ENCODE data around the gene SLC35F1. TPM values are rescaled to one million over a fixed set of nuclear protein-coding genes. Genes with fewer than 3 reads are reported as not detected.

SLC35F1 gene
- total RNA-seq, 6 experiments from 2014 or later: 0.12 TPM; not detected in 5

GRCh38 chr6:117911660-117912059 is 4.6 kb downstream of the SLC35F1 start:
- TF ChIP-seq CTCF (IDR thresholded peaks at IDR 0.05): no peak
- TF ChIP-seq POLR2A (IDR thresholded peaks at IDR 0.05): no peak
- 80% methylated on average over 1 of the region's 1 CpG for WGBS (ENCODE audit: insufficient coverage, low coverage, low lambda C conversion rate, missing lambda C conversion rate)
- H3K4me1 ChIP-seq: peaks cover 0 to 10% (median 0%) of the 10 kb centered on the region in 4 donors
- no peaks in the 10 kb centered on the region for H3K9me3 ChIP-seq
- no peak for ATAC-seq
- no peak overlapping the region for H3K4me3 ChIP-seq
- intact Hi-C loops (cut with DNase I): no loop called here
- DNase-seq: no peak
- H3K27me3 ChIP-seq: peaks cover 3 to 9% of the 10 kb centered on the region in 2 donors
- H3K36me3 ChIP-seq: no peaks in the 10 kb centered on the region
- no peak overlapping the region for H3K27ac ChIP-seq

- peaks cover 0 to 12% (median 2%) of the 10 kb centered on the region in 4 donors for H3K4me1 ChIP-seq
- ATAC-seq: no peak
- H3K9me3 ChIP-seq: no peaks in the 10 kb centered on the region
- peaks cover 0 to 3% of the 10 kb centered on the region in 2 donors for H3K27me3 ChIP-seq
- no peak for TF ChIP-seq POLR2A (IDR thresholded peaks at IDR 0.05)
- TF ChIP-seq CTCF (IDR thresholded peaks at IDR 0.05): no peak
- intact Hi-C loops (cut with DNase I): no loop called here
- no peak overlapping the region for H3K4me3 ChIP-seq
- H3K36me3 ChIP-seq: no peaks in the 10 kb centered on the region
- 32% methylated on average over 4 of the region's 4 CpGs for WGBS (ENCODE audit: insufficient coverage, low coverage, low lambda C conversion rate, missing lambda C conversion rate)
- H3K27ac ChIP-seq: no peak overlapping the region
- DNase-seq: no peak
Observed at GRCh38 chr6:117915846-117916245, 8.8 kb downstream of the SLC35F1 start.

- intact Hi-C loops (cut with DNase I): no loop called here
- DNase-seq (no peak), ATAC-seq (no peak)
- no peaks in the 10 kb centered on the region for H3K36me3 ChIP-seq
- no peak for TF ChIP-seq POLR2A (IDR thresholded peaks at IDR 0.05)
- TF ChIP-seq CTCF (IDR thresholded peaks at IDR 0.05): no peak
- H3K27ac ChIP-seq: no peak overlapping the region
- peaks cover 0 to 3% of the 10 kb centered on the region in 2 donors for H3K27me3 ChIP-seq
- H3K4me3 ChIP-seq: no peak overlapping the region
- H3K9me3 ChIP-seq: no peaks in the 10 kb centered on the region
- no CpG with 5 or more reads among the region's 1 CpG for WGBS (ENCODE audit: insufficient coverage, low coverage, low lambda C conversion rate, missing lambda C conversion rate)
- peaks cover 0 to 12% (median 2%) of the 10 kb centered on the region in 4 donors for H3K4me1 ChIP-seq
Observed at GRCh38 chr6:117916483-117916882, 9.4 kb downstream of the SLC35F1 start.

GRCh38 chr6:117917176-117917575 is 10.1 kb downstream of the SLC35F1 start:
- ATAC-seq (no peak), DNase-seq (no peak)
- Histone ChIP-seq H3K36me3 (no peaks in the 10 kb centered on the region), H3K9me3 (no peaks in the 10 kb centered on the region), H3K27ac (no peak overlapping the region), H3K4me3 (no peak overlapping the region), H3K4me1 (peaks cover 0 to 12% (median 2%) of the 10 kb centered on the region in 4 donors), H3K27me3 (peaks cover 0 to 3% of the 10 kb centered on the region in 2 donors)
- intact Hi-C loops (cut with DNase I): no loop called here
- WGBS (ENCODE audit: insufficient coverage, low coverage, low lambda C conversion rate, missing lambda C conversion rate): 71% methylated on average over 2 of the region's 2 CpGs
- TF ChIP-seq POLR2A (IDR thresholded peaks at IDR 0.05) (no peak), CTCF (IDR thresholded peaks at IDR 0.05) (no peak)

- Histone ChIP-seq H3K27ac (no peak overlapping the region), H3K27me3 (no peaks in the 10 kb centered on the region), H3K9me3 (no peaks in the 10 kb centered on the region), H3K36me3 (no peaks in the 10 kb centered on the region), H3K4me3 (no peak overlapping the region), H3K4me1 (peaks cover 0 to 12% (median 2%) of the 10 kb centered on the region in 4 donors)
- WGBS (ENCODE audit: insufficient coverage, low coverage, low lambda C conversion rate, missing lambda C conversion rate): 26% methylated on average over 5 of the region's 5 CpGs
- no peak for DNase-seq
- no peak for TF ChIP-seq CTCF (IDR thresholded peaks at IDR 0.05)
- no peak for TF ChIP-seq POLR2A (IDR thresholded peaks at IDR 0.05)
- intact Hi-C loops (cut with DNase I): no loop called here
- ATAC-seq: no peak
Observed at GRCh38 chr6:117918454-117918853, 11.4 kb downstream of the SLC35F1 start.
